Keratinocyte (primary cell): ENCODE data around the gene ATP2C1.
"Not testable (repeated sequence)": the region's sequence is repeated elsewhere in the genome, so short reads cannot be mapped to it uniquely, and the experiment has no call there.

Source experiments
- CTCF ChIP-seq, 3 experiments: IDR thresholded peaks in 1 of 3; conservative IDR thresholded peaks in 1 of 3; optimal IDR thresholded peaks in 1 of 3; 2 replicates in 2 of 3; 3 replicates in 1 of 3; pipeline versions ENCODE3 to v1.5.1; 2011; ENCODE audit warnings: low read length in 3 of 3, mild to moderate bottlenecking in 3 of 3, moderate library complexity in 2 of 3, control low read depth in 1 of 3, inconsistent platforms in 1 of 3; ENCODE audit not compliant: insufficient read depth in 2 of 3; ENCODE audit errors: extremely low read depth in 1 of 3
- EZH2 ChIP-seq: IDR thresholded peaks from one replicate; pipeline ENCODE4 v1.6.1; 2012; ENCODE audit warnings: inconsistent platforms, mild to moderate bottlenecking, low read length, moderate library complexity

DNA sequence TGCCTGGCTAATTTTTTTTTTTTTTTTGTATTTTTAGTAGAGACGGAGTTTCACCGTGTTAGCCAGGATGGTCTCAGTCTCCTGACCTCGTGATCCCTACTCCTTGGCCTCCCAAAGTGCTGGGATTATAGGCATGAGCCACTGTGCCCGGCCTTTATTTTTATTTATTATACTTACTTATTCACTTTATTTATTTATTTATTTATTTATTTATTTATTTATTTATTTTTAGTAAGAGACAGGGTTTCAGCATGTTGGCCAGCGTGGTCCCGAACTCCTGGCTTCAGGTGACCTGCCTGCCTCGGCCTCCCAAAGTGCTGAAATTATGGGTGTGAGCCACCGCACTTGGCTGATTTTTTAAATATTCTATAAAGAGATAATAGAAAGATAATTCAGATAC lies 31.8 kb upstream of the ATP2C1 start:
- not testable (repeated sequence) for TF ChIP-seq EZH2; CTCF (optimal IDR thresholded peaks at IDR 0.05 in 1 of 3, IDR thresholded peaks at IDR 0.05 in 1 of 3, conservative IDR thresholded peaks at IDR 0.05 in 1 of 3; ENCODE audit: extremely low read depth in 1 of 3, insufficient read depth in 2 of 3, low read length in 3 of 3)
